NCI-H2081 treated with DMSO at 0.1 percent for 48 hours (cell line): ENCODE results near the gene MYO1D.

Experiments
- DNase-seq: peaks from one replicate; lab custom pipeline; 2025; lab: John Stamatoyannopoulos, UW

MYO1D gene

DNA sequence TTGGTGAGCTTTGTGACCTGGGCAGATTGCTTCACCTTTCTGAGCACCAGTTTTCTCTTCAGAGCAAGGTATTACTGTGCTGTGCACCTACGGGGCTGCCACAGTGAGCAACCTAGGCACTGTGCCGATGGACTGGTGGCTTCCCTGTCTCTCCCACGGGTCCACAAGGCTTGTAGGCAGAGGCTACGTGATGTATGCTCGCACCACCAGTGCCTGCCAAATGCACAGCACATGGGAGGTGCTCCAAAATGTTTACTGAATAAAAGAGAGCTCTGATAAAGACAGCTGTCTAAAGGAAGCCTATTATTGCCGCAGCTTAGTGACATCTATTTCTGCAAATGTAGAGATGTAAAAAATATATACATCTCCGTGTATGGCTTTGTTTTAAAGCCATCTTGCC is 251.0 kb downstream of the MYO1D start:
- DNase-seq = peak; percentile 83

DNA sequence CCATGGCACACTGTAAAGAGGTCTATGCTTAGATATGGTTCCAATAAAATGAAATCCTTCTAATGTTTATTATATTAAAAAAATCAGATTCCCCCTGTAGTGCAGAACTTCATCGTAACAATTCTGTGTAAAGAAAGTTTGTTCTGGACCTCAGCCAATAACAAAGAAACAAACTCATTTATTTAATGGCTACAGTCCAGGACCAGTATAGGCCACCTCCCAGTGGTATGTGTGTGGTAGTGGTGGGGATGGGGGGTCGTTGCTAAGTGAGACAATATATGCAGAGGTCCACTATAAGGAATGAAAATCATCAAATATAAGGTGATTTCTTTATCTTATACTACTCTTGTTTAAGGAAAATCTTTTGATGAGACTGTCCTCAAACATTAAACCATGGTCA is 253.7 kb downstream of the MYO1D start:
- no peak for DNase-seq

DNA sequence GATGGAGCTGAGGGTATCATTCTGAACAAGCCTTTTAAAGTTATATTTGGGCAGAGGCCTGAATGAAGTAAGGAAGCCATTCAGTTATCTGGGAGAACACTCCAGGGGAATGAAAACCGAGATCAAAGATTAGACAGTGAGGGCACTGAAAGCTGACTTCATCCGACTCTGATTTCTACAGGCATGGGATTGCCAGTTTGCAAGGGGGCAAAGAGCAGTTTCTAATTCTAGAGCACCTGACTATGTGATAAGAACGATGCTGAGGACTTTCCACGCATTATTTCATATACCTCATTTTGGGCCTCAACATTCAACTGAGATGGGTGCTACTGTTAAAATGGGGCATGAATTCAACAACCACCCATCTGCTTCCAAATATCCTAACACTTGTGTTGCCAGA is 254.4 kb downstream of the MYO1D start:
- no peak for DNase-seq

DNA sequence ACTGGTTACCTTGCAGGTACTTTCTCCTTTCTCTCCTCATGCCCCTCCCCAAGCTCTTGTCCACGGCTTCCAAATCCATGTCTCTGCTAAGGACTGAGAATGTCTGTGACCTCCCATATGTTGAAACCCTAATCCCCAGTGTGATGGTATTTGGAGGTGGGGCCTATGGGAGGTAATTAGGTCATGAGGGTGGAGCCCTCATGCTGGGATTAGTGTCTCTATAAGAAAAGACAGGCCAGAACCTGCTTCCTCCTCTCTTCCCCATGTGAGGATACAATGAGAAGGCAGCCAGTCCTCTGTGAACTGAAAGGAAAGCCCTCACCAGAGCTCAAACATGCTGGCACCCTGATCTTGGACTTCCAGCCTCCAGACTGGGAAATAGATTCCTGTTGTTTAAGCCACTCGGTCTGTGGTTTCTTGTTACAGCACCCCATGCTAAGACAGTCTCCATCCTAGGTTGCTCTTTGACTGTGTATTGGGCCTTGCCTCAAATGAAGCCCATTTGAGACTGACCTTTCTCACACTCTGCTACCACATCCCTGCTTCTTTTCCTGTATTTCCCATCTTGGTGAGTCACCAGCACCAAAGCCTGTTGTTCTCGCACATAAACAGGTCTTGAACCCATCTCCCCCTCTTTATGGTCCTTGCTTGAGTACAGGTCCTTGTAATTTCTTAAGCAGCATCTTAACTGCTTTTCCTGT is 255.2 kb downstream of the MYO1D start:
- DNase-seq = no peak

DNA sequence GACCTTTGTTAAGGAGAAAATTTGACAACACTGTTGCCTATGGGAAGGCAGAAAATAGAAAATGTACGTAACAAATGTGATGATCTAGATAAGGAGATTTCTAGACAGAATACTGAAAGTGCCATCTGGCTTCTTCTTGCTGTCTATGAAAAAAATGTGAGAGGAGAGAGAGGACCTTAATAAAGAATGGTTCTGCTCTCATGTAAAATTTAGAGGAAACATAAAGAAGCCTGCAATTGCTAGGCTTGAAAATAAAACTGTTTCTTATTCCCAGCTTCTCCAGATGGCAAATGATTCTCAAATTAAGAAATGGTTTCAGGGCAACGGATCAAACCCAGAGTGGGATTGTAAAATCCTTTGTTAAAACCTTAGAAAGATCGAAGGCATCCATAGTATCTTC is 261.6 kb downstream of the MYO1D start:
- DNase-seq = no peak

DNA sequence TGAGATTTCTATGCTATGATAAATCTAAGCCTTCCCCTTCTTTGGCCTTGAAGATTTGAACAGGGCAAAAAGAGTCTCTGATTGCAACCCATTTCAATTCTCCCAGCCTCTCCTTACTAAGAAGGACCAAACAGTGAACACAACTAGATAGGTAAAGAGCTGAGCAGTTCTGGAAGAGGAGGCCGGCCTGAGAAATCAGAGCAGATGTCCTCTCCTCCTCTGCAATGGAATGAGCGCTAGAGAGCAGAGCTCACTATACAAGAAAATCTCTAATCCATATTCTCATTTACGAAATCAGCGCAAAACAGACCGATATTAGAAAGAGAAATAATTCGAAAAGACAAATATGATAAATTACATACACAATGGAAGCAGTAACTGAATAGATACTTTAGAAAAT is 266.0 kb downstream of the MYO1D start:
- DNase-seq = no peak

DNA sequence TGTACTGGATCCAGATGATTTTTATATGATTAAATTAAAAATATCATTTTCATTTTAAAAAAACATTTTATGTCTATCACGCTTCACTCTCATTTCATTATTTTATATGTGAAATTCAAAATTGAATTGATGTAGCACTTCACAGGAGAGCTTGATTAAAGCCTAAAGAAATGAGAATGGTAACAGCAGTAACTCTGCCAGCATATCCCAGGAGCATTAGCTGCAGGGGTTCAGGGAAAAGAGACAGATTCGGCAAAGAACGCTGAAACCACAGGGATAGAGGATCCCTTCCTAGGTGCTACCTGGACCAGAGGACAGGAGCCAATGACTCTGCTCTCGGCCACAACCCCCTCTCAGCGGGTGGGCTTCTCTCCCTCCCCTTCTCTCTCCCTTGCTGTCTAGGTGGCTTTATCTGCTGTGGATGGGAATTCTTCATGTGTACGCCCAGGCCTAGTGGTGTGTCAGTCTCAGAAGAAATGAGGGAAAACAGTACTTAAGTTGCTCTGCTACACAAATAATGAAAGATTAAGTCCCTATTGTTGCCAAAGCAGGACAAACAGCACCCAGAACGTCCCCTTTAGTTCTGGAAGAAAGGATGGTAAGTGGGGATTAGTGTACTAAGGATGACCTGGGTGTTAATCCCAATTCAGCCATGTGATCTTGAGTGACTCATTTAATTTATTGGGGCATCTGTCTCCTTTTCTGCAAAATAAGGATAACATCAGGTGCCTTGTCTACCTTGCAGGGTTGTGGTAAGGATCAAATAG is 266.9 kb downstream of the MYO1D start:
- no peak for DNase-seq

DNA sequence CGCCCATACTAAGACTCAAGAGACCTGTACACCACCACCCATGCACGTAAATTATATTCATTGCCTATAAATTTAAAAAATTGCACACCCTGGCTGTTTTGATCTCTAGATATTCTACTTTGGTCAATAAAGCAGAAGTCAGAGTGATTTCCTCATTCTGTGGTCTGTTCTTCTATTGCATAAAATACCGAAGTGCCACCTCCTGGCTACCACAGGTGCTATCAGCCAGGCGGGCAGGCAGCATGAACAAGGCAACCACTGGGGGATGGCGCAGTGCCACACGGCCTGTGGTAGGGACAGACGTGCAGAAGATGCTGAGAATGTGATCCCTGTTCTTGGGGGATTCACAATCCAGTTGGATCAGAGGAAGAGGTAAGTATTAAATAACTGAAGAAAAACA is 267.8 kb downstream of the MYO1D start:
- DNase-seq = no peak

DNA sequence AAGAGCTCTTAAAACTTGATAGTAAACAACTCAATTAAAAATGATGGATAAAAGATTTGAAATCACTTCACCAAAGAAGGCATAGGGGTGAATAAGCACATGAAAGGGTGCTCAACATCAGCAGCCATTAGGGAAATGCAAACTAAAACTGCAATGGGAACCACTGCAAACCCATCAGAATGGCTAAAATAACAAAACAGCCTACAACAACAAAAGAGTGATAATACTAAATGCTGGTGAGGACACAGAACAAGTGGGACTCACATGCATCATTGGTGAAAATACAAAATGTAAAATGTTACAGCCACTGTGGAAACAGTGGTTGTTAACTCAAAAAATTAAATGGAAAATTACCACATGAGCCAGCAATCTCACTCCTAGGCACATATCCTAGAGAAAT is 268.7 kb downstream of the MYO1D start:
- DNase-seq = no peak

DNA sequence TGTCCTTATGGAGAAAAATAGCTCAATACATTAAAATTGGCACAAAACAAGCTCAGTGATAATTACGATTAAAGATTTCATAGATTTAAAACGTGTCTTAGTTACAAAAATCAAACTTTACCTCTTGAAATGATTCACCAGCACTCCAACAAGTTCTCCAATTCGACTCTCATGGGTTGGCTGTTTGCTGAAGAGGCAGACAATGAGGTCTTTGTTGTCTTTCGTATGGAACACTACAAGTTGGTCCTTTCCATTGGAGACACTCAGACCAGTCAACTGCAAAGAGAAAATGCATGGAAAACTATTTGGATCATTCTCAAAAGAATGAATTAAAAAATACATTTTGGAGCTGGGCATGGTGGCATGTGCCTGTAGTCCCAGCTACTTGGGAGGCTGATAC is 272.0 kb downstream of the MYO1D start:
- DNase-seq = no peak

DNA sequence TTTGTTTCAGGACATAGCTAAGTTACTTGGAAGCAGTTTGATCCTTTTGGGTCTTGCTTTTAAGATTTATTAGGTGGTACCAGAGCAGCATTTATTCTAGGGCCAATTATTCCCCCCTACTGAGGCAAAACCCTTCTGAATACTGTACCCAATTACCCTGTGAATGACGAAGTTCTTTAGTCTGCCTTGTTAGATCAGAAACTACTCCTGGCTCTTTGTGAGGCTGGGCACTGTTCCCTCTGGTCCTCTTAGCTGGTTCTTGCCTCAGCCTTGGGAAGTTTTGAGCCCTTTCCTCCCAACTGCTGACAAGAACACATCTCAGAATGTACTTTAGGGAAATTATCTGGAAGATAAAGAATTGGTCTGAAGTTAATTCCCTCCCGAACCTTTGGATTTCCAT is 274.5 kb downstream of the MYO1D start:
- no peak for DNase-seq

DNA sequence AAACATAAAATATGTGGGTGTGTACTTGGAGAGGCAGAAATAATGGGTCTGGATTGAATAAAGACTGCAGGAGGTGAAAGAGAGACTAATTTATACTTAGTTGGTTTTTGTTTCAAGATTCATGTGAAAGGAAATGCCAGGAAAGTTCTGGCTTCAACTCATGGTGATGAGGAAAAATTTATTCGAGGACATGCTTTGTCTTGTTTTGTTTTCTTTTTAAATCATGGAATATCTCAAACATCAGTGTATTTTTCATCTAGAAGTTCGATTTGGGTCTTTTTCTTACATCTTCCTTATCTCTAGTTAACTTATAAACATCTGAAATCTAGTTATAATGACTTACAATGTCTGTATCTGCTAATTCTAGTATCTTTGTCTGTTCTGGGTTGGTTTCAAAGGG is 275.1 kb downstream of the MYO1D start:
- no peak for DNase-seq

DNA sequence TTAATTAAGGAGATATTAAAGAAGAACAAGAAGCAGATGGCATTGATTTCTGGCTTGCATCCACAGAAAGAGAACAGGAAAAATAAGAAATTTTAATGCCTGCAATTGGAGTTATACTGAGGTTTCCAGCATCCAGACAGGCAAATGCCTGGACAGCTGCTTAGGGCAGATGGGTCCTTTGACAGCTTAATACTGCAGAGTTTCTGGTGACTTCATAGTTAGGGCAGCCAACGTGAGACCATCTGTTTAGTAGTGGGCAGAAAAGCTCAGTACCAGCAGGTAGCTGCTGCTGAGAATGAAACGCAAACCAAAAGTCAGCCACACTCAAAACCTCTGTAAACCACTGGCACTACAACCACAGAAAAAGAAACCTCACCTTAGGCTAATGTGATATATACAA is 280.3 kb downstream of the MYO1D start:
- no peak for DNase-seq

DNA sequence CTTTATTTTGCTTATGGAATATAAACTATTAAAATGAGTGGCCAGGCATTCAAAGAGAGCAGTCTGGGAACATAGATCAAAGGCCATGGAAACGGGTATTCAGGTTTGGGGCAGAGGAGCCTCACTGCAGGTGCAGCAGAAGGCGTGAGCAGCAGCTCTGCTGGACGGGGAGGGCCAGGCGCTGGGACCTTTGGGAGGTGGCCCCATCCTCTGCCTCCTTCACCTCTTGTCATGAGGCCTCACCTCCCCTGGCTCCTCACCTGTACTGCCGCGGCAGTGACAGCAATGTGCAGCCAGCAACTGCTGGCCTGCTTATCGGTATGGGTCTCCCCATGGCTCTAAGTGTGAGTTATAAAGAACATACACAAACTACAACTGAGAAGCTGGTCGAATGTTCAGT is 280.7 kb downstream of the MYO1D start:
- DNase-seq = no peak

DNA sequence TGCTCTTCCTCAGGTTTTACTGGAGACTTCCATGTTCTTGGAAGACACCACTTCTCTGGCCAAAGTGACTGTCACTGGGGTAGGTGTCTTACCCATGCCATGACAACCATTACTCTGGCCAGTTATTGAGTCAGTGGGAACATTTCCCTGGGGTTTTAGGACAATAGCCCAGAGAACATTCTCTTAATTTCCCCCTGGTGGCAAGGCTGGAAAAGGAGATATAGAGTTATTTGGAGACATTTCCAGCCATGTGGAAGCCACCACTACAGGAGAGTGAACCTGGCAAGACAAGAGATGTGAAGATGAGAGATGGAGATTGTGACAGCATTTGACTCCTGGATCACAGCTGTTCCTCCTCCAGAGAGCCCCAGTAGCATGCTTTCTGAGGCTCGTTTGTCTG is 283.9 kb downstream of the MYO1D start:
- no peak for DNase-seq

DNA sequence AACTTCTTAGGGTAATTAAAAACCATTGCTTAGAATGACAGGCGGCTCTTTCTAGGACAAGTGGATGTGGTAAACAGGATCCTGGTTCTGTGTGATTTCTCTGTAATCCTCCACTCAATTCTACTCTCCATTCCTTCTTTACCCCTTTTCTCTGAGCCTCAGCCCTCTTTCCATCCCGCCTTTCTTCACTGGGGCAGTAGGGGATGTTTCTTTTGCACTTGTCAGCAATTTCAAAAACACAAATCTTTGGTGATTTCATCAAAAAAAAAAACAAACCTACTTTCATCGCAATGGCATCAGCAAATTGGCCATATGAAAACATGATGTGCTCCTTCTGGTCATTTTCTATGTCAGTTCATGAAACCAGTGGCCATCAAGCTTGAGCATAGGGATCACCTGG is 285.5 kb downstream of the MYO1D start:
- no peak for DNase-seq

DNA sequence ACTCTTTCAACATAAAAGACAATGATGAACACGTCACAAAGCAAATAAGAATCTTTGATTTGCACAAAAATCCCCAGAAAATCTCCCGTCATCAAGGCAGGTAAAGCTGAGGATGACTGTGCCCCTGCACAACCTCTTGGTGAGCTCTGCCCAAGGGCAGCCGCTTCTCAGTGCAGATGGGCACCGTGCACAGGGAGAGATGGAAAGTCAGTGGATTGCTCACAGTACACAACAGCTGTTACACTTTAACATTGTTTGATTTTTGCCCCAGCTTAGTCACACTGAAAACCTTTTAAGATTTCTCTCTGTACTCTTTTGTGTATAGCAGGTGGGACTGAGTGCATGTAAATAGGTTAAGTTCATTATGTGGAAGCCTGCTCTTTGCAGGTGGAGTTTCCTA is 285.9 kb downstream of the MYO1D start:
- no peak for DNase-seq

DNA sequence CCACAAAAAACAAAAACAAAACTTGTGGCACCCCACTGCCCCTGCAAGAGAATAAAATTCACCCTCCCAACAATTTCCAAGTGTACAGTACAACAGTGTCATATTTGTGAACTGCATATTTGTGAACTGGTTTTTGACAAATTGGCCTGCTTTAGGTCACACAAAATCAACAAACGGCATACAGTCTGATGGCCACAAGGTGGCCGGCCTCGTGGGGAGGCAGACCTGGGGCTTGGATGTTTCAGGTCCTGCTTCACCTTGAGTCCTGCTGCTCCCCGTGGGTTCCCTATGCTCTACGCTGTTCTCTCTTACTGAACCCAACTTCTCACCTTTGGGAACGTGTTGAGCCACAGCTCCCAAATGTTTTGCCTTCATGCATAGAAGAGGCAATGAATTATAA is 287.9 kb downstream of the MYO1D start:
- DNase-seq = no peak

DNA sequence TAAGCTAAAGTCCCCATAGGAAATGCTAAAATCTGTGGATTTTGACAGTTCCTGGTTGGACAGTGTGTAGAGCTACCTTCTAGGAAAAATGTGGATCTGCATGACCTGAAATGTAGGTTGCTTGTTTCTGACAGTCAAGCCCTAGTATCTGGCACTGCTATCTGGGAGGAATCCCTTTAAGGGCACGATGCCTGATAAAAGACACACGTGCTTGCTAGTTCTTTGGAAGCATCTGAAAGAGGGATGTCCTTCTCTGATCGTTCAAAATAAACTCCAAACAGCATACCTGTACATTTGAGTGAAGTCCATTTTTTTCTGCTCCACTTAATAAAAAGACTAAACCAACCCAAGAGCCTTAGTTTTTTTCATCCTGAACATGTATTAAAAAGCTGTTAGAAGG is 288.8 kb downstream of the MYO1D start:
- no peak for DNase-seq

DNA sequence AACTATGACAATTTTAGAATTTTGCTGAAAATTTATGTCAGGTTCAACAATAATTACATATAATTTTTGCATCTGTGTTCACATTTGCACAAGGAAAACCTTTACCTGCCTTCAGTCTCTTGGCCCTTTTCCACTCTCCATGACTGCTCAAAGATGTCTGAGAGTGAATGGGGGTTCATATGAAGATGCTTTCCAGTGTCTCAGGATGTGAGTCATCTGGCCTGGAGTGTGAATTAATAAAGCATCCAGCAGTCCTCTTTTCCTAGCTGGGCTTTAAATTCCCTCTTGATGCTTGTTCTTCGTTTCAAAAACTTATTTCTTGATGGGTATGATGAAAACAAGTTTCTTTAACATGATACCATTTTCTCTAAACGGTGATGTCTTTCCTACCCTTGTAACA is 290.3 kb downstream of the MYO1D start:
- DNase-seq = no peak

DNA sequence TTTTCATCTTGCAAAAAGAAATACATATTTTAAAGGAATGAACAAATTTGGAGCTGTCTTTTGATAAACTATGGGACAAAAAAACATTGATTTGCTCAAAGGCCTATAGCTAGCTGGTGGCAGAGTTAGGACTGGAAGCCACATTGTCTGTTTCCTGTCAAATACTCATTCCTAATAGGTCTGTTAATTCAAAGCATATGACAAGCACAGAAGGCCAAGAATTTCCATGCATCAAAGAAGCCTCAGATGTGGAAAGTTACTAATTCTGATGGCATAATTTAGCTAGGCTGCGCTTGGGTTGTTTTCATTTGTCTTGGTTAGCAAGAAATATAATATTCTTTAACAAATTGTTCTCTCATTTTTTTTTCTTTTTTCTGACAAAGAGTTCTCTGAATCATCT is 292.1 kb downstream of the MYO1D start:
- no peak for DNase-seq

DNA sequence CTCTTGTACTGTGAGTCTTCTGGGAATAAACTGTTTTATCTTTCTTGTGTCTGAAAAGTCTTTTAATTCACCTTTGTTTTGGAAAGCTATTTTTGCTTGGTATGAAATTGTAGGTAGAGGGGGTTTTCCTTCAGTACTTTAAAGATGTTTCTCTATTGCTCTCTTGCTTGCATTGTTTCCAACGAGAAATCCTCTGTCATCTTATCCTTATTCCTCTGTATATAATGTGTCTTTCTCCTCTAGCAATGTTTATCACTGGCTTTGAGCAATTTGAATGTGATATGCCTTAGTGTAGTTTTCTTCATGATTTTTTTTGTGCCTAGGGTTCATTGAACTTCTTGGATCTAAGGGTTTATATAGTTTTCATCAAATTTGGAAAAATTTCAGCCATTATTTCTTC is 293.9 kb downstream of the MYO1D start:
- no peak for DNase-seq

DNA sequence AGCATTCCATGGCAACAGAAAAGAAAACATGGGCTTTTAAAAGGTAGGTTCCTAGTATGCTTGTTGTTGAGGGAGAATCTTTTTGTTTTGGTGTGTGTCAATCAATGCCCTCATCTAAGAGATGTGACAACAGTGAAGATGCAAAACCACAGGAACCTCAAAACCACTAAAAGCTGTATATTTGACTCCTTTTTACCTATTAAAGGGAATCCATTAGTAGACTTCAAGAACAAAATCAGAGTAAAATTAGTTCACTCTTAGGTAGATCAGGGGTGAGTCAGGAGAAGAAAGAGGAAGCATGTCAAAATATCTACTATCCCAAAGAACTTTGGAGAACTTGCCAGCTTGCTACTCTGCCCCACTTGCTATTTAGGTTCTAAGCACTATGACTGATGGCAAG is 301.1 kb downstream of the MYO1D start:
- DNase-seq = no peak

DNA sequence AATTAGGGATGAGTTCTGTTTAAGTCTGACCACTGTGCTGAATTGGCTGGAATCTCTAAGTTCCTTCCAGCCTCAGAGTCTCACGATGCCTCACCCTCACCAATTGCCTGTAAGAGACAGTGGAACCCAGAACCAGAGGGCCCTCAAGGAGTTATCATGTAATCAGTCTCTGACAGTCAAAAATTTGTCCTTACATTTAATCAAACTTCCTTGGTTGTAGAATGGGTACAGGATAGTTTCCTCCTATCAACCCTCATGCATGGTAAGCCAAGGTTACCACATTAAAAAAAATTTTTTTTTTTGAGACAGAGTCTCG is 306.9 kb downstream of the MYO1D start:
- DNase-seq = no peak
